ENCODE data around the gene MCTP2.

- TF ChIP-seq POLR2A (IDR thresholded peaks at IDR 0.05; ENCODE audit: low read length) (no peak), GATA1 (IDR thresholded peaks at IDR 0.05; ENCODE audit: low read depth, low read length) (no peak)
Observed at GRCh38 chr15:94258246-94258645, 26.9 kb downstream of the MCTP2 start.
